K562 (cell line): ENCODE measurements around the gene BCL2L12. TPM values are rescaled to one million over a fixed set of nuclear protein-coding genes. Genes with fewer than 3 reads are reported as not detected.

Experiments
- ATAC-seq: fragments of 200-7000 bp; cut with Tn5 transposase; 3 replicates; pipeline ENCODE4 v1.9.1; 2020; ENCODE audit warnings: moderate library complexity
- BruUV-seq: library from RNA; stranded (reverse); fragments of 400-500 nt; replicated peaks from 2 replicates; lab custom pipeline; 2021; lab: Mats Ljungman, UMichigan
- CTCF ChIA-PET: fragments of 300-600 bp; formaldehyde crosslinking; extraction: SDS; loops from one replicate; lab custom pipeline; 2021; ENCODE audit warnings: low intra/inter-chr PET ratio; lab: Yijun Ruan, JAX
- POLR2A ChIA-PET: fragments of 300-600, 350-650 bp; sonication (Branson Sonifier 250); formaldehyde crosslinking; extraction: SDS; loops from one replicate; lab custom pipeline; 2021; ENCODE audit warnings: antibody characterized with exemption, inconsistent platforms; lab: Yijun Ruan, JAX
- DNase-seq, 4 experiments: peaks; one replicate each; pipeline versions ENCODE4 v3.0.0 to v3.0.0-alpha.2; 2011 to 2018; ENCODE audit warnings: low spot score in 3 of 4, mixed read lengths in 3 of 4; ENCODE audit errors: extremely low read depth in 1 of 4
- FAIRE-seq: peaks from 2 replicates; lab custom pipeline; 2011; peaks lifted over from hg19 to GRCh38; lab: Jason Lieb, UNC
- H2AFZ ChIP-seq: 2 replicates; pipeline ENCODE4 v1.6.0; 2011; ENCODE audit warnings: low read depth, low read length, control low read depth, inconsistent platforms
- H3K27ac ChIP-seq: fragments of 200-600 bp; 3 replicates; pipeline ENCODE4 v1.8.0; 2011; ENCODE audit warnings: low read depth, mild to moderate bottlenecking, control low read depth, inconsistent platforms, low read length, moderate library complexity, mixed read lengths; ENCODE audit errors: extremely low read depth
- H3K27me3 ChIP-seq, 2 experiments: fragments of 300-600 bp in 1 of 2; 2 replicates in 1 of 2; 3 replicates in 1 of 2; pipeline versions ENCODE4 v1.6.0 to v1.8.0; 2011; ENCODE audit warnings: inconsistent platforms in 2 of 2, low read length in 2 of 2, mild to moderate bottlenecking in 1 of 2, mixed read lengths in 1 of 2, moderate library complexity in 1 of 2; ENCODE audit not compliant: control insufficient read depth in 2 of 2, insufficient read depth in 2 of 2
- H3K36me3 ChIP-seq: fragments of 300-600 bp; 3 replicates; pipeline ENCODE4 v1.8.0; 2011; ENCODE audit warnings: mild to moderate bottlenecking, low read length, inconsistent platforms; ENCODE audit not compliant: control insufficient read depth, insufficient read depth
- H3K4me1 ChIP-seq, 2 experiments: fragments of 200-600 bp in 1 of 2; replicated peaks in 1 of 2; 2 replicates in 1 of 2; 3 replicates in 1 of 2; pipeline versions ENCODE4 v1.5.1 to v1.8.0; 2011; ENCODE audit warnings: inconsistent platforms in 2 of 2, low read length in 2 of 2, mild to moderate bottlenecking in 1 of 2, mixed read lengths in 1 of 2, moderate library complexity in 1 of 2; ENCODE audit not compliant: control insufficient read depth in 2 of 2, insufficient read depth in 2 of 2
- H3K4me2 ChIP-seq: 2 replicates; pipeline ENCODE4 v1.6.1; 2011; ENCODE audit warnings: low read length, control low read depth, inconsistent platforms, mixed read lengths; ENCODE audit not compliant: insufficient read depth
- H3K4me3 ChIP-seq: fragments of 200-600 bp; sonication (generic), shearing (Covaris generic); 2 replicates; pipeline ENCODE4 v1.5.1; 2016; ENCODE audit warnings: control low read depth, inconsistent platforms
- H3K79me2 ChIP-seq: fragments of 200-600 bp; 3 replicates; pipeline ENCODE4 v1.8.0; 2011; ENCODE audit warnings: low read length, inconsistent platforms; ENCODE audit not compliant: control insufficient read depth, insufficient read depth
- H3K9ac ChIP-seq, 2 experiments: 2 replicates each; pipeline versions ENCODE4 v1.6.0 to v1.6.1; 2011; ENCODE audit warnings: low read depth in 2 of 2, low read length in 2 of 2, control low read depth in 1 of 2, inconsistent platforms in 1 of 2, mild to moderate bottlenecking in 1 of 2, mixed read lengths in 1 of 2; ENCODE audit not compliant: insufficient read depth in 1 of 2
- H3K9me1 ChIP-seq: one replicate; pipeline ENCODE4 v1.6.0; 2011; ENCODE audit warnings: inconsistent platforms, mild to moderate bottlenecking, low read length, moderate library complexity; ENCODE audit not compliant: control insufficient read depth, insufficient read depth
- H3K9me3 ChIP-seq: replicated peaks from 2 replicates; pipeline ENCODE4 v1.5.1; 2011; ENCODE audit warnings: low read depth, low read length, inconsistent platforms; ENCODE audit not compliant: control insufficient read depth, insufficient read depth
- H4K20me1 ChIP-seq: replicated peaks from 2 replicates; pipeline ENCODE4 v1.6.1; 2011; ENCODE audit warnings: low read length, inconsistent platforms, mixed read lengths; ENCODE audit not compliant: control insufficient read depth, insufficient read depth
- HMGN3 ChIP-seq: IDR thresholded peaks from 2 replicates; pipeline ENCODE4 v1.6.1; 2011; ENCODE audit warnings: borderline replicate concordance, low read depth, mild to moderate bottlenecking, mixed read lengths, low read length; ENCODE audit not compliant: insufficient read length; ENCODE audit errors: extremely low read depth
- KLF10 ChIP-seq: fragments of 250-450 bp; sonication (Bioruptor Pico); IDR thresholded peaks from 2 replicates; pipeline ENCODE4 v1.6.1; 2021; ENCODE audit warnings: matching md5 sums
- NR2C1 ChIP-seq, 2 experiments: fragments of 450-650 bp; IDR thresholded peaks; 2 replicates each; pipeline ENCODE4 v1.6.1; 2017; ENCODE audit warnings: mild to moderate bottlenecking in 2 of 2, antibody characterized with exemption in 1 of 2, inconsistent platforms in 1 of 2, missing compliant biosample characterization in 1 of 2, missing genetic modification characterization in 1 of 2
- RBFOX2 ChIP-seq: fragments of 200-400 bp; formaldehyde crosslinking; IDR thresholded peaks from 2 replicates; pipeline ENCODE4 v1.6.1; 2017; ENCODE audit warnings: low read depth, mild to moderate bottlenecking, low read length, moderate library complexity
- ZNF311 ChIP-seq: fragments of 250-450 bp; sonication (Bioruptor Pico); IDR thresholded peaks from 2 replicates; pipeline ENCODE4 v1.4.0; 2020; ENCODE audit warnings: mild to moderate bottlenecking, moderate library complexity
- ZNF507 ChIP-seq: conservative IDR thresholded peaks from 2 replicates; pipeline ENCODE4 v1.6.1; 2017; ENCODE audit warnings: missing genetic modification characterization, missing compliant biosample characterization
- ZNF639 ChIP-seq, 2 experiments: fragments of 200-800 bp in 1 of 2; sonication (Bioruptor generic) in 1 of 2; sonication (generic) in 1 of 2; formaldehyde crosslinking in 1 of 2; IDR thresholded peaks in 1 of 2; conservative IDR thresholded peaks in 1 of 2; 2 replicates each; pipeline versions ENCODE4 v1.5.0 to v1.6.1; 2016 to 2020; ENCODE audit warnings: missing compliant biosample characterization in 1 of 2, missing genetic modification characterization in 1 of 2, missing genetic modification reagents in 1 of 2
- WGBS: fragments of 100-300 bp; shearing (Covaris generic); methylation state at CpG from one replicate; pipeline ENCODE4 v1.1.6; 2016; ENCODE audit warnings: low coverage, mixed read lengths; ENCODE audit not compliant: insufficient coverage; ENCODE audit errors: missing lambda C conversion rate; 5-methylcytosine and 5-hydroxymethylcytosine counted together
- in situ Hi-C: fragments of 300-500 bp; cut with MboI; formaldehyde crosslinking; loops from 4 replicates; pipeline ENCODE4 v1.15.0; 2018; ENCODE audit warnings: inconsistent platforms, mixed read lengths
- intact Hi-C: fragments of 100-400 bp; cut with micrococcal nuclease; formaldehyde crosslinking; loops from 2 replicates; pipeline ENCODE4 v1.14.2; 2022
- polyA plus RNA-seq, 8 experiments: library from polyadenylated mRNA; depleted of rRNA in 4 of 8; stranded (reverse) in 5 of 8; unstranded in 3 of 8; fragments of >200 nt; fragmentation: Nextera tagmentation in 2 of 8; fragmentation: Illumina TruSeq in 1 of 8; extraction: Ambion mirVana in 2 of 8; extraction: Trizol in 1 of 8; gene quantifications; 2 replicates each; pipeline versions ENCODE4 v1.2.1 to v1.2.3, GENCODE V29; 2011 to 2014; ENCODE audit warnings: inconsistent platforms in 1 of 8, missing spikeins in 1 of 8
- total RNA-seq, 7 experiments: library from RNA; depleted of rRNA in 6 of 7; stranded (reverse); fragments of >200 nt in 6 of 7; fragmentation: Illumina TruSeq in 2 of 7; extraction: Trizol in 2 of 7; gene quantifications; 2 replicates each; pipeline versions ENCODE4 v1.2.1 to v1.2.3, GENCODE V29; 2011 to 2021; ENCODE audit warnings: low replicate concordance in 1 of 7
- TF ChIP-seq, protein P1 (sequence below): fragments of 450-650 bp; formaldehyde crosslinking; IDR thresholded peaks from 2 replicates; pipeline ENCODE4 v1.4.0; 2022; ENCODE audit warnings: missing genetic modification characterization
- TF ChIP-seq, protein P2 (sequence below): fragments of 250-450 bp; sonication (Bioruptor Pico); IDR thresholded peaks from 2 replicates; pipeline ENCODE4 v1.5.0; 2022; ENCODE audit warnings: mild to moderate bottlenecking
- TF ChIP-seq, protein P3 (sequence below): fragments of 450-650 bp; formaldehyde crosslinking; IDR thresholded peaks from 2 replicates; pipeline ENCODE4 v1.4.0; 2020; ENCODE audit warnings: mild to moderate bottlenecking, moderate library complexity

The BCL2L12 gene
- total and polyA plus RNA-seq, 9 of the 15 experiments (the other 6 are each of a cell fraction or from before 2014, with no cell fraction given): 7.4 to 263 (median 81.2) TPM

DNA sequence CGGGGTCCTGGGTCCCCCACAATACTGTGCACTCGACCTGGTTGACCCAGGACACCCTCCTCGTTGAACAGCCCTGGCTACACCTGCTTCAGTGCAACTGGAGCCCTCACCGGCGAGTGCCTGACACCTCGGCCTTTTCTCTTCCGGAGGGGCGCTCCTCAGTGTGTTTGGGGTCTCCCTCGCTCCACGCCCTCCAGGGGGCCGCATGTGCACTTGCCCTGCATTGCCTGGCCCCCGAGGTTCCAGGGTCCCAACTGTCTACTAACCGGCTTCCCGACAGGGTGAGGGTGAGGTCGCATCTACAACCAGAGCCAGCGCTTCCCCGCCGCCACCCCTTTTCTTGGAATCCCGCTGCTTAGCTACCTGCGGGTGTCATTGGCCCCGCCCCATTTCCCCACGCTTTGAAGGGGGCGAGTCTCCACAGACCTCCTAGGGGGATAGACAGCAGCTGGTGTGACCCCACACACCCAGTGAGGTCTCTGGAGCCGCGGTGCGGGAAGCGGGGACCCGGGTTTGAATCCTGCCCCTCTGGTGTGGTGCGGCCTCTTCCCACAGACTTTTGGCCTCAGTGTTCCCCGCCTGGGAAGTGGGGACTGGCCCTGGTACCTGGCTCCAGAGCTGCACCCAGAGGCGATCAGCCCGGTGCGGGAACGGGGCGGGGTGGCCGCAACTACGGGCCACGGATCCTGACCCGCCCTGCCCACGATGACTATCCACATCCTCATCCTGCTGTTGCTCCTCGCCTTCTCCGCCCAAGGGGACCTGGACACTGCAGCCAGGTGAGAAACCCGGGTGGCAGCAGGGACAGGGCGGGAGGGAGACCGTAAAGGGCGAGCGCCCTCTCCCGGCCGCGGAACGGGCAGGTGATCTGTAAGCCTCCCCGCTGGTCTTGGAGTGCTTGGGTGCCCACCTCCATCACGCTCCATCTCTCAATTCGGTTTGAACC, 23.7 kb downstream of the BCL2L12 start, which contains the start of gene ADM5 (continued):
- no peak for TF ChIP-seq ZNF639 (CRISPR knock-in tag; conservative IDR thresholded peaks at IDR 0.05 in 1 of 2, IDR thresholded peaks at IDR 0.05 in 1 of 2)
- peak; percentile 16 for TF ChIP-seq HMGN3
- no peak for TF ChIP-seq ZNF507
- TF ChIP-seq KLF10 (CRISPR knock-in tag): 0 out of 2 replicates have a peak, but pooled peaks have one; percentile 20
- no peak for TF ChIP-seq ZNF311

- 93% methylated on average over 27 of the region's 39 CpGs for WGBS
- Histone ChIP-seq H3K27me3 (no peaks in the 10 kb centered on the region), H3K9me3 (no peaks in the 10 kb centered on the region), H3K36me3 (peaks cover 42% of the 10 kb centered on the region; the same call in 2 of the 3 replicates), H3K4me1 (peaks cover 0 to 57% of the 10 kb centered on the region in 2 experiments; a peak in 2 of 5 replicates), H3K4me2 (no peak overlapping the region), H3K9me1 (no peaks in the 10 kb centered on the region), H4K20me1 (no peaks in the 10 kb centered on the region), H2AFZ (no peak overlapping the region), H3K79me2 (no peaks in the 10 kb centered on the region), H3K27ac (no peak overlapping the region), H3K4me3 (no peak overlapping the region), H3K9ac (no peak overlapping the region)
- intact Hi-C loops (no loop called here), in situ Hi-C loops (no loop called here)
- ChIA-PET CTCF (no interaction called here), POLR2A (interaction anchor here (1.5 kb wide), 1 partner anchor 14 kb away, joined by 4 read pairs; no protein-coding TSS in a partner anchor)
- ATAC-seq: no peak
- FAIRE-seq: no peak
- no peak for DNase-seq
- no TSS peak for BruUV-seq
- TF ChIP-seq, protein P1, sequence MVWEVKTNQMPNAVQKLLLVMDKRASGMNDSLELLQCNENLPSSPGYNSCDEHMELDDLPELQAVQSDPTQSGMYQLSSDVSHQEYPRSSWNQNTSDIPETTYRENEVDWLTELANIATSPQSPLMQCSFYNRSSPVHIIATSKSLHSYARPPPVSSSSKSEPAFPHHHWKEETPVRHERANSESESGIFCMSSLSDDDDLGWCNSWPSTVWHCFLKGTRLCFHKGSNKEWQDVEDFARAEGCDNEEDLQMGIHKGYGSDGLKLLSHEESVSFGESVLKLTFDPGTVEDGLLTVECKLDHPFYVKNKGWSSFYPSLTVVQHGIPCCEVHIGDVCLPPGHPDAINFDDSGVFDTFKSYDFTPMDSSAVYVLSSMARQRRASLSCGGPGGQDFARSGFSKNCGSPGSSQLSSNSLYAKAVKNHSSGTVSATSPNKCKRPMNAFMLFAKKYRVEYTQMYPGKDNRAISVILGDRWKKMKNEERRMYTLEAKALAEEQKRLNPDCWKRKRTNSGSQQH (CRISPR knock-in tag): no peak
- TF ChIP-seq, protein P2, sequence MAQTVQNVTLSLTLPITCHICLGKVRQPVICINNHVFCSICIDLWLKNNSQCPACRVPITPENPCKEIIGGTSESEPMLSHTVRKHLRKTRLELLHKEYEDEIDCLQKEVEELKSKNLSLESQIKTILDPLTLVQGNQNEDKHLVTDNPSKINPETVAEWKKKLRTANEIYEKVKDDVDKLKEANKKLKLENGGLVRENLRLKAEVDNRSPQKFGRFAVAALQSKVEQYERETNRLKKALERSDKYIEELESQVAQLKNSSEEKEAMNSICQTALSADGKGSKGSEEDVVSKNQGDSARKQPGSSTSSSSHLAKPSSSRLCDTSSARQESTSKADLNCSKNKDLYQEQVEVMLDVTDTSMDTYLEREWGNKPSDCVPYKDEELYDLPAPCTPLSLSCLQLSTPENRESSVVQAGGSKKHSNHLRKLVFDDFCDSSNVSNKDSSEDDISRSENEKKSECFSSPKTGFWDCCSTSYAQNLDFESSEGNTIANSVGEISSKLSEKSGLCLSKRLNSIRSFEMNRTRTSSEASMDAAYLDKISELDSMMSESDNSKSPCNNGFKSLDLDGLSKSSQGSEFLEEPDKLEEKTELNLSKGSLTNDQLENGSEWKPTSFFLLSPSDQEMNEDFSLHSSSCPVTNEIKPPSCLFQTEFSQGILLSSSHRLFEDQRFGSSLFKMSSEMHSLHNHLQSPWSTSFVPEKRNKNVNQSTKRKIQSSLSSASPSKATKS (CRISPR knock-in tag): no peak
- TF ChIP-seq, protein P3, sequence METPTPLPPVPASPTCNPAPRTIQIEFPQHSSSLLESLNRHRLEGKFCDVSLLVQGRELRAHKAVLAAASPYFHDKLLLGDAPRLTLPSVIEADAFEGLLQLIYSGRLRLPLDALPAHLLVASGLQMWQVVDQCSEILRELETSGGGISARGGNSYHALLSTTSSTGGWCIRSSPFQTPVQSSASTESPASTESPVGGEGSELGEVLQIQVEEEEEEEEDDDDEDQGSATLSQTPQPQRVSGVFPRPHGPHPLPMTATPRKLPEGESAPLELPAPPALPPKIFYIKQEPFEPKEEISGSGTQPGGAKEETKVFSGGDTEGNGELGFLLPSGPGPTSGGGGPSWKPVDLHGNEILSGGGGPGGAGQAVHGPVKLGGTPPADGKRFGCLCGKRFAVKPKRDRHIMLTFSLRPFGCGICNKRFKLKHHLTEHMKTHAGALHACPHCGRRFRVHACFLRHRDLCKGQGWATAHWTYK (CRISPR knock-in tag): no peak
- peak; percentile 5; the same call in 1 of the 2 replicates for TF ChIP-seq RBFOX2
- TF ChIP-seq NR2C1 (IDR thresholded peaks at IDR 0.05): no peak
- TF ChIP-seq NR2C1 (tag; IDR thresholded peaks at IDR 0.05): no peak
These were observed 24.4 kb downstream of the BCL2L12 start for GRCh38 chr19:49690079-49690655.
